Measurements from ENCODE around the gene CC2D2B. TPM values are rescaled to one million over a fixed set of nuclear protein-coding genes. Genes with fewer than 3 reads are reported as not detected.

The CC2D2B gene
- total RNA-seq, 2 experiments from 2014 or later = 0.31 TPM; not detected in 1

DNA sequence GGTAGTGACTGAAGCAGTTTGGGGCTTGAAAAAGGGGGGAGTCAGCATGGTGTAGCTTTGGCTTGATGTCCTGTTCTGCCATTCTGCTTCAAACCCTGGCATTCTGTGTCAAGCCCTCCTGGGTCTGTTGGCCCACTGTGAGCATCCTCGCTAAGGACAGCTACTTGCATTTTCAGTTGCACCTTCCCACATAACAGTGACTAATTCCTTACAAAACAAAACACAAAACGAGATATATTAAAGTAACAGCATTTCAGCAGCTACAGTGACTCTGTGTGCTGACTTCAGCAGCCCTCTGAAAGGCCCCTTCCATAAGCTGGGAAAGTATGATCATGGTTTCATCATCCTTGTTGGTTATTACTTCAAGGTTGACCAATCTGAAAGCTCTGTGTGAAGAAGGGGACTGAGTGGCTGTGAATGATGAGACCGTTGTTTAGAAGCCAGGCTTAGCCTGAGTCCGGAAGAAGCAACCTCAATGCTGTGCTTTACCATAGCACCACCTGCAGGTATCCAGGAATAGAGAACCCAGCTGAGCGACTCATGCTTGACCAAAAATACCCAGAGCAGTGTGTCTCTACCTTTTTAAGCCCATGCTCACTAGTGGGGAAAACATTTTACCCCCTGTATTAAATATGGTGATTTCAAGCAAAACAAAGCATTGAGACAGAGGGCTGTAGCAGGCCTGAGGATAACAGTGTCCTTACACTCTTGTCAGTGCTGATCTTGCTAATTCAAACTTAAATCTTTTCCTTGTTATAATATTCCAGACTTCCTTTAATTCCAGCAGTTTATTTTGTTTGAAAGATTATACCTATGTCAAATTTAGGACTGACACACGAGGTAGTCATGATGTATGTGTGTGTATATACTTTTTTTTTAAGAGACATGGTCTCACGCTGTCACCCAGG is 42.6 kb upstream of the CC2D2B start:
- DNase-seq = peak; percentile 56
- ATAC-seq = peak; percentile 98
- ChIA-PET CTCF (interaction anchor here (0.6 to 4.9 kb wide), 17 partner anchors 16 to 488 kb away, joined by 3 to 75 read pairs (median 5); partner anchors contain the start of gene TCTN3), POLR2A (interaction anchor here (0.8 to 1.4 kb wide), 2 partner anchors 8 to 27 kb away, joined by 3 read pairs; no protein-coding TSS in a partner anchor)
- peak overlapping the region; percentile 45 for H3K27ac Mint-ChIP-seq
- no peak overlapping the region for H3K4me3 Mint-ChIP-seq
- H3K4me1 Mint-ChIP-seq (ENCODE audit: low read depth) = peaks cover 11% of the 10 kb centered on the region
- peak; percentile 58 for TF ChIP-seq CTCF (IDR thresholded peaks at IDR 0.05)
- no peaks in the 10 kb centered on the region for H3K27me3 Mint-ChIP-seq
- H3K36me3 Mint-ChIP-seq (ENCODE audit: low read depth) = no peaks in the 10 kb centered on the region
- intact Hi-C loops (cut with micrococcal nuclease) = loop anchor here (1.0 kb wide), 1 partner anchor 171 kb away; no protein-coding TSS in a partner anchor
- H3K9me3 Mint-ChIP-seq = no peaks in the 10 kb centered on the region

DNA sequence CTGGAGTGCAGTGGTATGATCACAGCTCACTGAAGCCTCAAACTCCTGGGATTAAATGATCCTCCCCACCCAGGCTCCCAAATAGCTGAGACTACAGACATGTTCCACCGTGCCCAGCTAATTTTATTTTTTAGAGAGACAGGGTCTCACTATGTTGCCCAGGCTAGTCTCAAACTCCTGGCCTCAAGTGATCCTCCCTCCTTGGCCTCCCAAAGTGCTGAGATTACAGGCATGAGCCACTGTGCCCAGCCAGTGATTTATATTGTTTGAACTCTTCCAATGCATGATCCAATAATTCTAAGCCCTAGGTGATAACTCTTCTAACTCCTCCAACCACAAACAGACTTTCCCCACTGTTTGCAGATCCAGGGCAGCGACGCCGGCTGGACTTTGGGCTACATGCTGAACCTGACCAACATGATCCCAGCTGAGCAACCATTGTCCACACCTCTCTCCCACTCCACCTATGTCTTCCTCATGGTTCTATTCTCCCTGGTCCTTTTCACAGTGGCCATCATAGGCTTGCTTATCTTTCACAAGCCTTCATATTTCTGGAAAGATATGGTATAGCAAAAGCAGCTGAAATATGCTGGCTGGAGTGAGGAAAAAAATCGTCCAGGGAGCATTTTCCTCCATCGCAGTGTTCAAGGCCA is 41.8 kb upstream of the CC2D2B start:
- ChIA-PET POLR2A (interaction anchor here (1.4 kb wide), 1 partner anchor 28 kb away, joined by 3 read pairs; no protein-coding TSS in a partner anchor), CTCF (interaction anchor here (0.6 to 4.9 kb wide), 9 partner anchors 17 to 489 kb away, joined by 3 to 75 read pairs (median 5); partner anchors contain the start of gene TCTN3)

GRCh38 chr10:95866467-95866842 is 41.3 kb upstream of the CC2D2B start:
- Mint-ChIP-seq H3K9me3 (no peaks in the 10 kb centered on the region), H3K4me3 (no peak overlapping the region), H3K27me3 (no peaks in the 10 kb centered on the region), H3K36me3 (ENCODE audit: low read depth) (peaks cover 2% of the 10 kb centered on the region), H3K4me1 (ENCODE audit: low read depth) (peaks cover 11% of the 10 kb centered on the region), H3K27ac (no peak overlapping the region)
- CTCF ChIA-PET = interaction anchor here (4.1 to 4.9 kb wide), 2 partner anchors 23 to 172 kb away, joined by 62 to 75 read pairs; partner anchors contain the start of gene TCTN3
- ATAC-seq (no peak), DNase-seq (no peak)
- POLR2A ChIA-PET = no interaction called here
- TF ChIP-seq CTCF (IDR thresholded peaks at IDR 0.05) = no peak
- intact Hi-C loops (cut with micrococcal nuclease) = no loop called here

More for the DNA sequence above, 41.8 kb upstream of the CC2D2B start:
- Mint-ChIP-seq H3K9me3 (no peaks in the 10 kb centered on the region), H3K27me3 (no peaks in the 10 kb centered on the region), H3K4me3 (no peak overlapping the region), H3K27ac (no peak overlapping the region), H3K36me3 (ENCODE audit: low read depth) (peaks cover 1% of the 10 kb centered on the region), H3K4me1 (ENCODE audit: low read depth) (peaks cover 11% of the 10 kb centered on the region)
- ATAC-seq = no peak
- intact Hi-C loops (cut with micrococcal nuclease) = loop anchor here (1.0 kb wide), 1 partner anchor 172 kb away; no protein-coding TSS in a partner anchor
- DNase-seq = no peak
- no peak for TF ChIP-seq CTCF (IDR thresholded peaks at IDR 0.05)

GRCh38 chr10:95867866-95868265 is 39.9 kb upstream of the CC2D2B start:
- peaks cover 11% of the 10 kb centered on the region for H3K4me1 Mint-ChIP-seq (ENCODE audit: low read depth)
- peaks cover 7% of the 10 kb centered on the region for H3K36me3 Mint-ChIP-seq (ENCODE audit: low read depth)
- DNase-seq (no peak), ATAC-seq (no peak)
- no peak overlapping the region for H3K27ac Mint-ChIP-seq
- TF ChIP-seq CTCF (IDR thresholded peaks at IDR 0.05) = no peak
- no peaks in the 10 kb centered on the region for H3K9me3 Mint-ChIP-seq
- H3K4me3 Mint-ChIP-seq = no peak overlapping the region
- H3K27me3 Mint-ChIP-seq = no peaks in the 10 kb centered on the region
- ChIA-PET POLR2A (no interaction called here), CTCF (interaction anchor here (1.3 to 4.9 kb wide), 2 partner anchors 26 to 173 kb away, joined by 3 to 75 read pairs; partner anchors contain the start of gene TCTN3)
- intact Hi-C loops (cut with micrococcal nuclease) = no loop called here

Measured in activated CD8-positive, alpha-beta T cell treated with anti-CD3 and anti-CD28 coated beads for 36 hours (primary cell).